GM21723 (cell line): ENCODE measurements around the gene ADGRB3.
"Not testable (repeated sequence)": the region's sequence is repeated elsewhere in the genome, so short reads cannot be mapped to it uniquely, and the experiment has no call there.

Experiments used
- ATAC-seq: cut with Tn5 transposase; IDR thresholded peaks from one replicate; pipeline ENCODE4 v1.9.1; 2021; ENCODE audit warnings: mild to moderate bottlenecking, moderate library complexity; ENCODE audit not compliant: unreplicated experiment

ADGRB3 gene

GRCh38 chr6:68642977-68643376, 7.9 kb downstream of the ADGRB3 start:
- no peak for ATAC-seq

- no peak for ATAC-seq
Measured at GRCh38 chr6:68649669-68650068, 14.6 kb downstream of the ADGRB3 start.

DNA sequence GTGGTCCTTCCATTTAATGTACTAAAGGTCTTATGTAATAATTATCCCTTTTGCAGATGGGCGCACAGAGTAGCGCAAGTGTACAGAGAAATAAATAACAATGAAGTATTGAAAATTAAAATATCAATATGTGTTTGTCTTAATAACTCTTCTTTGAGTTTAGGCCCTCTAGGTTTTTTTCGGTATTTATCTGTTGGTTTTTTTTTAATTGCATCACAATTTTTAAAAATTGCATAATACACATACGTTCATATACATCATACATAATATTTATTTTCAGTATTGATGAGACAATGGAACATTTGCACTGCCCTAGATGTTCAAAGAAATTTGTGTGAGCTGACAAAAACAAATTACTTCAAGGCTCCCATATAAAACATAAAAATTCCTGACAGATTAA, 15.1 kb downstream of the ADGRB3 start:
- no peak for ATAC-seq

DNA sequence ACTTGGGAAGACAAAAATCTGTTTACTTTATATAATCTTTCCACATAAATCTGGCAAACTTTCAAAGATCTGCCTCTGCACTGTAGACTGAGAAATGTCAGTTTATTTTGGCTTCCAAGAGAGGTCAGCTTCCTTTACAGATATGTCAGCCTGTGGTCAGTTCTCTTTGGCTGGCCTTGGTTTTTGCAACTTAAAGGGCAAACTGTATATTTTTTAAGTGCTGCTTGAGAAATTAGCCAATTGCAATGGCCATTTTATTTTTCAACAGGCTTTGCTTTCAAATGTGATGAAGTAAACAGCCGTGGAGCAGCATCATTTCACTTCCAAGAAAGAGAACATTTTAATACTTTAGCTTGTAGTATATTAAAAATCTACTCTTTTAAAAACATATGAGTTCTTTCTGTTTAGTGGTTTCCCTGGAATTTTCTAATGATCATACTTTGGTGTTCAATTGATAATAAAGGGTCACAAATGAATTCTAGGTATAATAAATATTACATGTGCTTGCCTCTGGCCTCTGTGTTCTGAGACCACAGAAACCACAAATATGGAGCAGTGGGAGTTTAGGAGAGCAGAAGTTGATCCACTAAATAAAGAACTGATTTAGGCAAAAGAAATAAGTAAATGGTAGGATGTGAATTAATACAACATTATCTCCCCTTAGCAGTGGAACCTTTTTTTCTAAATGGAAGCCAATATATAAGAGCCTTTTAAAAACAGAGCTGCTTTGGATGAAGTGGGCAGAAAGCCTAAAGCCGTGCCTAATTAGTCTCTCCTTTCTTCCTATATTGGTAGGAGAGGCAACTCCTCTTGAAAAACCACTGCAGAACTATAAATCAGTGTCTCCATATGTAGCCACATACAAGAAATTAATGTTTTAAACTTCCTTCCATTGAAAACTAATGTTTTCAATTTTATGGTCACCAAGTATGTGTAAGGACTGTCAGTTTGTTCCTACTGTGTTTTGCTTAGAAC, 16.2 kb downstream of the ADGRB3 start:
- no peak for ATAC-seq

DNA sequence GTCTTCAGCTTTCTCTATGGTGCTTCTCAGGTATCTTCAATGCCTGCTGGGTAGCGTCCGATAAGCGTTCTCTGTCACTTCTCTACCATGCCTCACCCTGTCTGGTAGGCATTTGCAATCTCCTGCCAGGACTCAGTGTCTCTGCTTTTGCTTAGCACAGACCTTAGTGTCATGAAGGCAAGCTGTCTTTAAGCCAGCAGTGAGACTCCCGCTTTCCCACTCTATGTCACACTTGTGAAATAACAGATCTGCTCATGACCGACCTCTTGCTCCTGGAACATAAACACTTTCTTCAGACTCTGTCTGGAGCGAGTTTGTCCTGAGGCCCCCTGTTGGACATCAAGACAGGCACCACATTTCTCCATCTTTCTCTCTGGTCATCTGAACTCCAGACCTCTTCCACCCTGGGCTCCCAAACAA, 17.0 kb downstream of the ADGRB3 start:
- no peak for ATAC-seq

DNA sequence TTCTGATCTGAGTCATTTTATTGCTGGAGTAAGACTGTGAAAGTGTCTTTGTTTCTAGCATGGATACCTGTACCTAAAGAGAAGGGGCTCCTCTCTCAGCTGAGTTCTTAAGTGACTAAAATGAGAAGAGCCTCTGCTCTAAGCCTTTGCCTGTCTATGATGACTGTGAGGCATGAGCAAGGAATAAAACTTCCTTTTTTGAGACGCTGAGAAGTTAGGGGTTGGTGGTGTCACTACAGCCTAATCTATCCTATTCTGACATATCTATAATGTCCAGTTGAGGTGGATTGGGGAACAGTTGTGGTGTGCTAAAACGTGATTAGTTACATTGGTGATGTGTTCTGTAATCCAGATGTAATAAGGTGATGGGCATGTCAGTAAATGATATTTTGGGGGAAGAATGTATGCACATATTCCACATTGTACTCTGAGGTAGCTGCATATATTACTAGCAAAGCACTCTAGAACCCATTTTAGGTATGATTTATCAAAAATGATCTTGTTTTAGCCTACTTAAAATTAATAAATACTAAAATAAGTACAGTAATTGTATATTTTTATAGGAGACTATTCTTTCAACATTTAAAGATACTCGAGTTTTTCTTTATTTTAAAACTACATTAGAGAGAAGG, 18.1 kb downstream of the ADGRB3 start:
- no peak for ATAC-seq

DNA sequence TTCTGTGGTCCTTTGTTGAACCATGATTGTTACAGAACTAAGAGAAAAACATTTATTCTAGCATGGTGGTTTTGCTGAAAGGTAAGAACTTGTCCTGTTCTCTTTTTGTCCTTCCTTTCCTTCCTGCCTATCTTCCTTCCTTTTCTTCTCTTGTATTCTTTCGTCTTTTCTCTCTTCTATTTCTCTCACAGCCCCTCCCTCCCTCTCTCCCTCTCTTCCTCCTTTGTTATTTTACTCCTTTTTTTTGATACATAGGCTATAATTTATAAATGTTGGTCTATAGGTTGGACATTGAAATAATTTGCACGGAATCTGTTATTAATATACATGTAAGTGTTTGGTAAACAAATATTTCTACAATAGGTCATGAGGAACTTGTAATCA, 18.6 kb downstream of the ADGRB3 start:
- ATAC-seq, result no peak

- ATAC-seq, result no peak
Measured at GRCh38 chr6:68654134-68654533, 19.1 kb downstream of the ADGRB3 start.

DNA sequence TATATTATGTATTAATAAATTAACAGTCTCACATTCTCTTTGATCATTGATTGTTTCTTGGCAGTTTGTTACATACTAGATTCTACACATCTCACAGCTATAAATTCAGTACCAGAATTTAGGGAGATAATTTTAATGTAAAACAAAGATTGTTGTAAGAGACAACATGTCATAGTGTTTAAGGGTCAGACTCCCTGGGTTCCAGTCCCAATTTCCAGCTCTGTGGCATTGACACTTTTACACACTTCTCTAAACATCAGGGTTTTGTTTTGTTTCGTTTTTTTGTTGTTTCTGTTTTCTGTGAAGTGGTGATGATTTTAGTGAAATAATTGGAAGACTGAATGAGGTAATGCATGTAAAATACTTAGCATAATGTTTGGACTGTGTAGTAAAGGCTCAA, 19.9 kb downstream of the ADGRB3 start:
- no peak for ATAC-seq

DNA sequence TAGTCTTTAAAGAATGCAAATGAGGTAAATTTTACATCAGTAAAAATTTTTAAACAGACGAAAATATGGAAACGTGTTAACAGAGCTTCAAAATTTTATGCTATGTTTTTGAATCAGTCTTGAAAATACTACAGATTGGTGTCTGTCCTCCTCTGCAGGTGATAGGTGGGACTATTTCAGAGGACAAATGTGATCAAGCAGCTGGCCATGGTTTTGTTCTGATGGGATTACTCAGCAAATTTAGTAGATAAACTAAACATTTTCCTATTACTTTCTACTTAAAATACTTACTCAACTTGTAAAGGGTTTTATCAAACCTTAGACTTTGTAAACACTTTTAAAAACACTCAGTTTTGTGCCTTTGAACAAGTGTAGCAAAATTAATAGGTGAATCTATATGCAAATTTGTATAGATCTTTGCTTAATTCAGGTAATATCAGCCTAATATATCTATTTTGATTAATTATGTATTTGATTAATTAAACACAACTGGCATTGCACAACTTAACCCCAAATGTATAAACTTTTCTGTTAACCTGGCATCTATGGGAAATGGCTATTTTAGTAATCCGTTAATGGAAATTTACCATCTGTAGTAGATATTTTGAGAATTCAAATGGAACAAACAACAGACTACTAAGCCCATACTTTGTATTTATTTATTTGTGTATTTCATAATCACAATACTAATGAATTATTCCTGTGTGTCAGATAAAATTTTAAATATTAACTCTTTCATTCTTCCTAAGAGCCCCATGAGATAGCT, 22.5 kb downstream of the ADGRB3 start:
- ATAC-seq, result no peak

GRCh38 chr6:68658338-68658737, 23.3 kb downstream of the ADGRB3 start:
- no peak for ATAC-seq

DNA sequence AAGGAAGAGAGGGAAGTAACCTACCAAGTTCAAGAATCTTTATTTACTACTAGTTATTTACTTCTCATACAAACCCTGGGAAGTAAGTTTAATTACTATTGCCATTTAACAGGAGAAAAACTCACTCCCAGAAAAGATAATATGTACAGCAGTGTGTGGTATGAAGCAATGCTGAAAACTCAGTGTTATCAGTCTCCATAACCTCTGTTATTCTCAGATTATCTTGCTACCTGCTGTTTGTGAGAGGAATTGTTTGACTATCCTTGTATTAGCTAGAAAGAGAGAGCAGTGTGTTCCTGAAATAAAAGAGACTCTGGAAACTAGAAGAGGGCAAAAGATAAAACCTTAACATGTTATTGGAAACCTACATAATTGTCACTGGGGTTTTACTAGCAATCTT, 38.2 kb downstream of the ADGRB3 start:
- ATAC-seq, result no peak

GRCh38 chr6:68675548-68675947, 40.5 kb downstream of the ADGRB3 start:
- ATAC-seq, result no peak

DNA sequence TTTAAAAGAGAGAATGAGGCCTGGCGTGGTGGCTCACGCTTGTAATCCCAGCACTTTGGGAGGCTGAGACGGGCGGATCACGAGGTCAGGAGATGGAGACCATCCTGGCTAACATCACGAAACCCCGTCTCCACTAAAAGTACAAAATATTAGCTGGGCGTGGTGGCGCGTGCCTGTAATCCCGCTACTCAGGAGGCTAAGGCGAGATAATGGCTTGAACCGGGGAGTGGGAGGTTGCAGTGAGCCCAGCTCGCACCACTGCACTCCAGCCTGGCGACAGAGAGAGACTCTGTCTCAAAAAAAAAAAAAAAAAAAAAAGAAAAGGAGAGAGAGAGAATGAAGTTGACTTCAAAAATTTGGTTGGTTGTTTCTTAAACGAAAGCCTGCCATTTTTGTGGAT, 41.0 kb downstream of the ADGRB3 start:
- ATAC-seq, result not testable (repeated sequence)

- ATAC-seq, result no peak
Measured at GRCh38 chr6:68677058-68677457, 42.0 kb downstream of the ADGRB3 start.

DNA sequence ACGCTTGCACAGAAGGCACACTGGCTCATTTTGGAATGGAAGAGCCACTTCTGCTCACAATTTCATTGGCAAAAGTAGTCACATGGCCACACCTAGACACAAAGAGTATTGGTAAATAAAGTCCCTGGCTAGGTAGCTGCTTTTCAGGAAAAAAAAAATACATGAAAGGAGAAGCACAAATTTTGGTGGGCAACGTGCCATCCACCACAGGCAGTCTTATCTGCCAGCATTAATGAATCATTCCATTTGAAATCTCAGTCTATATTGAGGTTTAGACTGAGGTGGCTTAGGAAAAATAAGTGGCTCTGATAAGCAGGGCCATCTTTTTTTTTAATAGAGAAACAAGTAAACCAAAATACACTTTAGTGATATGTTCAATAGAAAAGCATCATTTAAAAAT, 44.3 kb downstream of the ADGRB3 start:
- ATAC-seq, result no peak

DNA sequence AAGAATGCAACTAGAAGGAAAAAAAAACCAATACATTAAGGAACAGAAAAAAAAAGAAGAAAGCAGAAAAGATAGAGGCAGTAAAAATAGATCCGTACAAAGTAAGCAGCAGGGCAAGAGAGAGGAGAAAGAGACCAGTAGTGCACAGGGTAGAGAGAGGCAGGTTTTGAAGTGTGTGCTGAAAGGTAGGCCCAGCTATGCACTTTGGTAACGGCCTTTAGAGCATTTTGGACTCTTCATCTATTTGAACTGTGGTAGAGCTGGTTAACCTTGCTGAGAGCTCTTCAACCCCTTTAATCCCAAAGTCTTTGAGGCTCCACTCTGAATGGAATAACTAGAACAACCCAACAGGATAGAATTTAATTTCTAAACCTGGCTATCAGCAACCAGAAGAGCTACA, 45.2 kb downstream of the ADGRB3 start:
- ATAC-seq, result no peak

DNA sequence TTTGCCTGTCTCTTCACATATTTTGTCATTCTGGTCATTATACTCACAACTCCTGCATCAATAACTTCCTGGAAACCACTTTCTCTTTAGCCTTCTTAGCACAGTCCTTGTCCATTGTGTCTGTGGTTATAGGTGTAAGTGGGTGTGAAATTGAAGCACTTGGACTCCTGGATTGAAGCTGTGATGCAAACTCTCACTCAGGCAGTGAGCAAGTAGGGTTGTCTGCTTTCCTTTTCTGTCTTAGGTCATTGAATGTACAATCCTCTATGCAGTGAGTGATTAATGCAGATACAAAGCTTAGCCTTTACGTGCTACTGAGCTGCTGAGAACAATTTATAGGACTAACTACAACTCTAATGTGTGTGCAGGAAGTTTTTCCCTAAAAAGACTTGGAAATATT, 54.8 kb downstream of the ADGRB3 start:
- no peak for ATAC-seq

DNA sequence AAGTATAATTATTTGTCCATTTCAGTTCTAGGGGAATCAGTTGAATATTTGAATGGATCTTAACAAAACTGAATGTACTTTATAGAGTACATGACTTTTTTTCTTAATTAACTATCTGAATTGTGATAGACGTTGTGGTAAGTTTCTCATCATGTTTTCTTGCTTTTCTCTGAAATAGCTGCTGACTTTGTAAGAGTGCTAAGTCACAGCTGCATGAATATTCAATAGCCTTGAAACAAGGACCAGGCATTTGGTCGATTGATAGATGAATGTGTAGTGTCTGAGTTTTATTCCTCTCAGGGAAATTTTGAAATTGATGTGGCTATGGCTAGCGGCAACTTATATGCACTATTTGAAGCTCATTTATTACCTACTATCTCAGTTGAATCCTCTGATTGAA, 56.0 kb downstream of the ADGRB3 start:
- no peak for ATAC-seq

DNA sequence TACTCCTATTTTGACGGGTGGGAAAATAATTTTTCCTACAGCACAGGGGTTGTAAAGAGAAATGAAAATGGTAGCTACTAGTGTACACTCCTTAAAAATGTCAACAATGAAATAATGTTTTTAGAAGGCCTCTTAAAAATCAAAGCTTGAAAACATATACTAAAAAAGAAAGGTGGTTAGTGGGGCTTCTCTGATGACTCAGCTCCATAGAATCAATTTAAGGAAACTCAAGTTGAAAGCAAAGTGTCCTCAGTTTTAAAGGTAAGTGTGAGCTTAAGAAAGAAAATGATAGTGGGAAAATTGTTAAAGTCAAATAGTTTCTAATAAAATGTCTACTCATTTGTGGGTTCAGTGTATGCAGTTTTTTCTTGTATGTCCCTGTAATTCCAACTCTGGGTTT, 58.2 kb downstream of the ADGRB3 start:
- ATAC-seq, result no peak

GRCh38 chr6:68695403-68695802, 60.3 kb downstream of the ADGRB3 start:
- no peak for ATAC-seq

- no peak for ATAC-seq
Measured at GRCh38 chr6:68695838-68696237, 60.8 kb downstream of the ADGRB3 start.
